DOHH2 (cell line): Measurements from ENCODE around the gene CLECL1.

Experiments
- H3F3A ChIP-seq: fragments of 200-600 bp; sonication (generic), shearing (Covaris generic); 2 replicates; pipeline ENCODE4 v1.6.0; 2016; ENCODE audit warnings: antibody characterized with exemption, mild to moderate bottlenecking; ENCODE audit not compliant: control insufficient read depth, insufficient read depth
- H3K27ac ChIP-seq: fragments of 200-600 bp; sonication (generic); 2 replicates; pipeline ENCODE4 v1.5.1; 2014; ENCODE audit warnings: low read depth, mild to moderate bottlenecking, low read length, moderate library complexity
- H3K27me3 ChIP-seq: fragments of 200-600 bp; sonication (generic); 2 replicates; pipeline ENCODE4 v1.6.1; 2014; ENCODE audit warnings: mild to moderate bottlenecking, low read length, mixed read lengths; ENCODE audit not compliant: control insufficient read depth
- H3K36me3 ChIP-seq: fragments of 200-600 bp; sonication (generic); 2 replicates; pipeline ENCODE4 v1.6.1; 2014; ENCODE audit warnings: mild to moderate bottlenecking, low read length, moderate library complexity, mixed read lengths; ENCODE audit not compliant: control insufficient read depth
- H3K4me1 ChIP-seq: fragments of 200-600 bp; sonication (generic); 2 replicates; pipeline ENCODE4 v1.6.1; 2014; ENCODE audit warnings: mild to moderate bottlenecking, low read length, mixed read lengths; ENCODE audit not compliant: control insufficient read depth
- H3K4me2 ChIP-seq: fragments of 200-600 bp; sonication (generic); 2 replicates; pipeline ENCODE4 v1.6.0; 2014; ENCODE audit warnings: mild to moderate bottlenecking, low read length, moderate library complexity
- H3K4me3 ChIP-seq: fragments of 200-600 bp; sonication (generic); 2 replicates; pipeline ENCODE4 v1.5.1; 2014; ENCODE audit warnings: mild to moderate bottlenecking, low read length, mixed read lengths
- H3K79me2 ChIP-seq: fragments of 200-600 bp; sonication (generic); 2 replicates; pipeline ENCODE4 v1.6.1; 2014; ENCODE audit warnings: mild to moderate bottlenecking, low read length, mixed read lengths; ENCODE audit not compliant: control insufficient read depth
- H3K9me2 ChIP-seq: fragments of 200-600 bp; sonication (generic); replicated peaks from 2 replicates; pipeline ENCODE4 v1.6.1; 2014; ENCODE audit warnings: mild to moderate bottlenecking, low read length, mixed read lengths; ENCODE audit not compliant: control insufficient read depth
- H3K9me3 ChIP-seq: fragments of 200-600 bp; sonication (generic); 2 replicates; pipeline ENCODE4 v1.6.1; 2014; ENCODE audit warnings: antibody characterized with exemption, low read length, mixed read lengths; ENCODE audit not compliant: control insufficient read depth, insufficient read depth
- H4K20me1 ChIP-seq: fragments of 200-600 bp; sonication (generic); 2 replicates; pipeline ENCODE4 v1.6.0; 2014; ENCODE audit warnings: low read depth, mild to moderate bottlenecking, antibody characterized with exemption, low read length, moderate library complexity; ENCODE audit not compliant: control insufficient read depth, insufficient read depth
- CTCF ChIP-seq: fragments of 200-600 bp; sonication (generic); IDR thresholded peaks from one replicate; pipeline ENCODE4 v1.5.1; 2014; ENCODE audit warnings: antibody characterized with exemption, mild to moderate bottlenecking, low read depth, low read length; ENCODE audit not compliant: poor library complexity, severe bottlenecking
- EZH2phosphoT487 ChIP-seq: fragments of 200-600 bp; sonication (generic); IDR thresholded peaks from 2 replicates; pipeline ENCODE4 v1.6.1; 2017; ENCODE audit warnings: borderline replicate concordance, mild to moderate bottlenecking, antibody characterized with exemption, low read length, moderate library complexity, mixed read lengths

Gene CLECL1

GRCh38 chr12:9700606-9700956, 32.3 kb downstream of the CLECL1 start:
- peaks cover 40% of the 10 kb centered on the region for H3K4me1 ChIP-seq
- peaks cover 12% of the 10 kb centered on the region for H3K36me3 ChIP-seq
- no peak overlapping the region for H3K4me2 ChIP-seq
- H3K27ac ChIP-seq = no peak overlapping the region
- peaks cover 57% of the 10 kb centered on the region for H3F3A ChIP-seq
- H3K9me2 ChIP-seq = no peaks in the 10 kb centered on the region
- H3K27me3 ChIP-seq = no peaks in the 10 kb centered on the region
- H3K9me3 ChIP-seq = peaks cover 8% of the 10 kb centered on the region; the same call in 1 of the 2 replicates
- H4K20me1 ChIP-seq = no peaks in the 10 kb centered on the region
- H3K79me2 ChIP-seq = no peaks in the 10 kb centered on the region
- TF ChIP-seq CTCF (no peak), EZH2phosphoT487 (no peak)
- H3K4me3 ChIP-seq = no peak overlapping the region

GRCh38 chr12:9699898-9700605, 32.8 kb downstream of the CLECL1 start:
- H3F3A ChIP-seq = peaks cover 57% of the 10 kb centered on the region
- peaks cover 39% of the 10 kb centered on the region for H3K4me1 ChIP-seq
- no peak overlapping the region for H3K4me2 ChIP-seq
- 0 out of 2 replicates have a peak, but pooled peaks cover 3% of the 10 kb centered on the region for H3K9me3 ChIP-seq
- no peaks in the 10 kb centered on the region for H3K27me3 ChIP-seq
- H3K36me3 ChIP-seq = peaks cover 17% of the 10 kb centered on the region
- no peaks in the 10 kb centered on the region for H3K9me2 ChIP-seq
- TF ChIP-seq CTCF = no peak
- TF ChIP-seq EZH2phosphoT487 = no peak
- H4K20me1 ChIP-seq = no peaks in the 10 kb centered on the region
- no peak overlapping the region for H3K4me3 ChIP-seq
- H3K27ac ChIP-seq = 0 out of 2 replicates have a peak overlapping the region, but pooled peaks have one; percentile 4
- no peaks in the 10 kb centered on the region for H3K79me2 ChIP-seq

GRCh38 chr12:9699269-9699897, 33.5 kb downstream of the CLECL1 start:
- Histone ChIP-seq H3K4me1 (peaks cover 39% of the 10 kb centered on the region), H3K9me3 (0 out of 2 replicates have a peak, but pooled peaks cover under 1% of the 10 kb centered on the region), H3K36me3 (peaks cover 24% of the 10 kb centered on the region), H3K4me2 (no peak overlapping the region), H3K27me3 (no peaks in the 10 kb centered on the region), H3K79me2 (no peaks in the 10 kb centered on the region), H4K20me1 (no peaks in the 10 kb centered on the region), H3F3A (peaks cover 57% of the 10 kb centered on the region), H3K4me3 (no peak overlapping the region), H3K27ac (no peak overlapping the region; the same call in 1 of the 2 replicates), H3K9me2 (no peaks in the 10 kb centered on the region)
- TF ChIP-seq CTCF = no peak
- no peak for TF ChIP-seq EZH2phosphoT487
